Heart left ventricle (tissue), 16 donors: ENCODE results near the gene SLAMF8. TPM values are rescaled to one million over a fixed set of nuclear protein-coding genes. Genes with fewer than 3 reads are reported as not detected.

Source experiments
- ATAC-seq, 4 donors: fragments of 200-7000 bp; cut with Tn5 transposase; one replicate each; pipeline ENCODE4 v1.9.1; 2020 to 2022; ENCODE audit warnings: moderate library complexity in 4 of 4, mild to moderate bottlenecking in 3 of 4, moderate number of reproducible peaks in 1 of 4
- DNase-seq, 5 donors: peaks; one replicate each; pipeline ENCODE4 v3.0.0-alpha.2; 2020
- H3K27ac ChIP-seq, 12 donors: fragments of 200-600 bp; sonication (generic) in 4 of 12; one replicate each; pipeline versions ENCODE4 v1.5.0 to v1.8.0; 2016 to 2022; ENCODE audit warnings: mild to moderate bottlenecking in 2 of 12
- H3K27me3 ChIP-seq, 9 donors: fragments of 200-600 bp; sonication (generic) in 2 of 9; one replicate each; pipeline versions ENCODE4 v1.5.1 to v1.8.0; 2016 to 2022; ENCODE audit warnings: mild to moderate bottlenecking in 3 of 9
- H3K36me3 ChIP-seq, 9 donors: fragments of 200-600 bp; sonication (generic) in 2 of 9; one replicate each; pipeline versions ENCODE4 v1.5.0 to v1.8.0; 2018 to 2022; ENCODE audit warnings: mild to moderate bottlenecking in 2 of 9
- H3K4me1 ChIP-seq, 12 donors: fragments of 200-600 bp; sonication (generic) in 4 of 12; one replicate each; pipeline versions ENCODE4 v1.5.0 to v1.8.0; 2016 to 2022; ENCODE audit warnings: mild to moderate bottlenecking in 3 of 12
- H3K4me3 ChIP-seq, 12 donors: fragments of 200-600 bp; sonication (generic) in 4 of 12; one replicate each; pipeline versions ENCODE4 v1.5.0 to v1.8.0; 2017 to 2022; ENCODE audit warnings: mild to moderate bottlenecking in 9 of 12, moderate library complexity in 4 of 12
- H3K9me3 ChIP-seq, 12 donors: fragments of 200-600 bp; sonication (generic) in 4 of 12; one replicate each; pipeline versions ENCODE4 v1.5.0 to v1.8.0; 2016 to 2022; ENCODE audit warnings: mild to moderate bottlenecking in 1 of 12
- POLR2A ChIP-seq, 2 donors: fragments of 450-650 bp; IDR thresholded peaks; one replicate each; pipeline ENCODE4 v1.6.1; 2017; ENCODE audit warnings: antibody characterized with exemption in 2 of 2, mild to moderate bottlenecking in 2 of 2, moderate library complexity in 2 of 2
- WGBS, 4 donors: extraction: QIAGEN DNeasy Blood & Tissue Kit in 2 of 4; methylation state at CpG; one replicate each; pipeline versions ENCODE4 v1.1.5 to v1.1.7; 2013 to 2018; 5-methylcytosine and 5-hydroxymethylcytosine counted together
- intact Hi-C, 10 donors: fragments of 100-400 bp; cut with DNase I; formaldehyde crosslinking; loops; one replicate each; pipeline versions ENCODE4 v1.11.1 to v1.14.2; 2022
- polyA plus RNA-seq, 2 donors: library from polyadenylated mRNA; stranded (reverse); fragments of 200-250 nt; gene quantifications; one replicate each; pipeline ENCODE4 v1.2.3, GENCODE V29; 2013
- total RNA-seq, 9 donors: library from RNA; depleted of rRNA in 2 of 9; stranded (reverse); fragments of >200 nt in 2 of 9; fragmentation: NEBNext Ultra II Directional in 3 of 9; extraction: Animal tissue kit (Norgen Biotek cat#: 25700) in 3 of 9; gene quantifications; one replicate each; pipeline versions ENCODE4 v1.1.0 to v1.2.4, GENCODE V29; 2016 to 2023
- TF ChIP-seq, protein P1 (sequence below), 12 donors: fragments of 200-600 bp; sonication (generic) in 4 of 12; IDR thresholded peaks; one replicate each; pipeline versions ENCODE4 v1.5.0 to v1.8.0; 2018 to 2022; ENCODE audit warnings: antibody characterized with exemption in 12 of 12, mild to moderate bottlenecking in 5 of 12
- donor health status: ischemic (EF 13 %, LVEDD 7.1; RV severe dilation, severe dysfunction).
- donor health status: healthy with polysubstance abuse.
- donor health status: DM: no; HTN: yes; CAD: no.
- donor health status: DM: no; HTN: no; CAD: no.
- donor health status: ischemic (EF 25% LVEDD 6.9; RV normal size, moderate dysfunction).
- donor health status: ischemic (EF 25% LVEDD 5.7; RV mildly dilated, moderate dysfunction).
- donor health status: healthy.
- donor health status: DM: yes; HTN: yes; CAD: no.
- donor health status: ischemic (EF 35%, LVEDD 5.7; RV mildly dilated, moderate dysfunction).
- donor health status: nonischemic (EF 11% LVEDD 7.7; RV severe dilation, severe dysfunction).
- donor health status: DM: yes; HTN: yes; CAD: no.
- donor health status: PGD.
- donor health status: ischemic (EF 29% LVEDD 5.4; RV normal size, mild dysfunction).
- donor health status: nonischemic (EF 23%, LVEDD 6.1; RV moderate dilation, normal function).

Gene SLAMF8
- total and polyA plus RNA-seq, 11 donors: 0.50 to 44.9 (median 1.5) TPM

DNA sequence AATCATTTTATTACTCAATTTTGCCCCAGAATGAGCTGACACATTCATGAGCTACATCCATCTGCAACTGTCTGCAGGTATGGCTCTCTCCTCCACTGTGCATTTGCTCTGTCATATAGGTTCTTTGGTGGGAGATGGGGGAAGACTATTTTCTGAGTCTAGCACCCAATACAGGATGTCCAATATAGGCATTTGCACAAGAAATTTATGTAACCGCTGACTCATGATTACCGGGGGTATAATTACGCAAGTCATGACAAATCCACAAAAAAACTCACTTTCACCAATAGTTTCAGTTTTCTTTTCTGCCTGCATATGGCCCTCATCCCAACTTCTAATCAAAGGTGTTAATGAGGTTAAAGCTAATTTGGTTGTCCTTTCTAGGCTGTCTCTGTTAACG lies 53.3 kb downstream of the SLAMF8 start:
- ATAC-seq (no peak), DNase-seq (no peak)
- Histone ChIP-seq H3K4me3 (no peak overlapping the region), H3K27me3 (no peaks in the 10 kb centered on the region), H3K4me1 (peaks cover 0 to 36% (median 0%) of the 10 kb centered on the region in 12 donors), H3K9me3 (no peaks in the 10 kb centered on the region), H3K36me3 (no peaks in the 10 kb centered on the region), H3K27ac (peak overlapping the region in 1 of 12 donors; percentile 2)
- intact Hi-C loops: loop anchor here in 1 of 10 donors (10.0 kb wide), 1 partner anchor 665 kb away; no protein-coding TSS in a partner anchor
- 89 to 97% (median 91%) methylated on average over 4 of the region's 4 CpGs for WGBS, 4 donors
- no peak for TF ChIP-seq POLR2A (IDR thresholded peaks at IDR 0.05)
- TF ChIP-seq, protein P1, sequence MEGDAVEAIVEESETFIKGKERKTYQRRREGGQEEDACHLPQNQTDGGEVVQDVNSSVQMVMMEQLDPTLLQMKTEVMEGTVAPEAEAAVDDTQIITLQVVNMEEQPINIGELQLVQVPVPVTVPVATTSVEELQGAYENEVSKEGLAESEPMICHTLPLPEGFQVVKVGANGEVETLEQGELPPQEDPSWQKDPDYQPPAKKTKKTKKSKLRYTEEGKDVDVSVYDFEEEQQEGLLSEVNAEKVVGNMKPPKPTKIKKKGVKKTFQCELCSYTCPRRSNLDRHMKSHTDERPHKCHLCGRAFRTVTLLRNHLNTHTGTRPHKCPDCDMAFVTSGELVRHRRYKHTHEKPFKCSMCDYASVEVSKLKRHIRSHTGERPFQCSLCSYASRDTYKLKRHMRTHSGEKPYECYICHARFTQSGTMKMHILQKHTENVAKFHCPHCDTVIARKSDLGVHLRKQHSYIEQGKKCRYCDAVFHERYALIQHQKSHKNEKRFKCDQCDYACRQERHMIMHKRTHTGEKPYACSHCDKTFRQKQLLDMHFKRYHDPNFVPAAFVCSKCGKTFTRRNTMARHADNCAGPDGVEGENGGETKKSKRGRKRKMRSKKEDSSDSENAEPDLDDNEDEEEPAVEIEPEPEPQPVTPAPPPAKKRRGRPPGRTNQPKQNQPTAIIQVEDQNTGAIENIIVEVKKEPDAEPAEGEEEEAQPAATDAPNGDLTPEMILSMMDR (IDR thresholded peaks at IDR 0.05): no peak

DNA sequence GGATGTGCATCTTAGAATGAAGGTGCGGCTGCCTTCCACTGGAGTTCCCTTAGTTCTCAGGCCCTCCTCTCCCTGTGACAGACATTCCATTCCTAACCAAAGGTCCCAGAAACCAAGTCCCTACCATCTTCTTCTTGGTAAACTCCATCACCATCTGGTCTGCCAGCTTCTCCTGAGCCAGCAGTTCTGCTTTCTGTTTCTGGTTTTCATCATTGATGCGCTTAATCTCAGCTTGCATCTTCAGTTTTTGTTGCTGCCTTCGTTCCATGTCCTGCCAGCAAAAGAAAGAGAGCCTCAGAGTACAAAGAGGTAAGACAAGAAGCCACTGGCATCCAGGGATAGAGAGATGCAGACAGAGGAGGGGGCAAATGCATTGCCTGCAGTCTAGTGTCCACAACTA lies 53.8 kb downstream of the SLAMF8 start:
- TF ChIP-seq, protein P1 (IDR thresholded peaks at IDR 0.05): no peak
- no peak for TF ChIP-seq POLR2A (IDR thresholded peaks at IDR 0.05)
- Histone ChIP-seq H3K27me3 (no peaks in the 10 kb centered on the region), H3K9me3 (no peaks in the 10 kb centered on the region), H3K4me1 (peaks cover 0 to 36% (median 0%) of the 10 kb centered on the region in 12 donors), H3K4me3 (no peak overlapping the region), H3K36me3 (no peaks in the 10 kb centered on the region), H3K27ac (peak overlapping the region in 1 of 12 donors; percentile 2)
- intact Hi-C loops: loop anchor here in 1 of 10 donors (10.0 kb wide), 1 partner anchor 666 kb away; no protein-coding TSS in a partner anchor
- no peak for DNase-seq
- ATAC-seq: no peak
- WGBS, 4 donors: 91 to 95% (median 93%) methylated on average over 3 of the region's 3 CpGs

DNA sequence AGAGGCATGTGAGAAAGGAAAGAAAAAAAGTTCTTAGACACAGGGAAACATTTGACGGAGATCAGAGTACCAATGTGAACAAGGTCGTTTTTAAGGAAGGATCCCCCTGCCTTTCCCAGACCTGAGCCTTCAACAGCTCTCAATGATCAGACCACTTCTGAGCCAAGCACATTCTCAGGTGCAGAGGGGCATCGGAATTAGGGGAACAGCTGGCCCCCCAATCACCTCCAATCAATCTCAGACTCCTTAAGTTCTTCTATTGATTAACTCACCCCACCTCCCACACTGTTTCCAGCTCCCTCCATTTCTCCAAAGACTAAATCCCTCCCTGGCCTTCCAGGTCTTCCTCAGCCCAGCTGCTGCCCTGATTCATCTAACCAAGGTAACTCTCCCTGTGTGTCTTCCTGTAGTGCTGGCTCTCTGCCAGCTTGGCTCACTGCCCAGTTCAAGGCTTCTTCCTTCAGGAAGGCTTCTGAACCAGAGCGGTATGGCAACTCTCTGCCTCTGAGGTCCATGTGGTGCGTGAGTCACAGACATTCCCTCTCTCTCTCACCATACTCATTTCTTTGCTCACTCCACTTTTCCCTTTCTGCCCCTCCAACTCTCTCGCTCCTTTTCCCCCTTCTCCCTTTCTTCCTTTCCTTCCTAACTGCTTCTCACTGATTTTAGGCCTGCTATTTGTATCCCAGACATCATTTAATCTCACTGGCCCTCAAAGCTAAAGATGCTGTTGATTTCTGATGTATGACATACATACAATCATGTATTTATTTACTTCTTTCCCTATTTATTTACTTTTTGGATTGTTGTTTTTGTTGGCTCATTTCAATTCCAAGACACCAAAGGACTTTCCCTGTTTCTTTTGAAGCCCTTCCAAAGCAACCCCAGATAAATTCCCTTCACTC lies 55.2 kb downstream of the SLAMF8 start:
- DNase-seq (peak in 4 of 5 donors; percentile 44 to 82 (median 56)), ATAC-seq (peak in 3 of 4 donors; percentile 34 to 60 (median 49))
- Histone ChIP-seq H3K9me3 (no peaks in the 10 kb centered on the region), H3K27me3 (no peaks in the 10 kb centered on the region), H3K4me3 (no peak overlapping the region), H3K36me3 (no peaks in the 10 kb centered on the region), H3K4me1 (peaks cover 0 to 36% (median 0%) of the 10 kb centered on the region in 12 donors), H3K27ac (no peak overlapping the region)
- WGBS, 4 donors: 60 to 65% (median 61%) methylated on average over 6 of the region's 6 CpGs
- TF ChIP-seq, protein P1 (IDR thresholded peaks at IDR 0.05): no peak
- no peak for TF ChIP-seq POLR2A (IDR thresholded peaks at IDR 0.05)
- intact Hi-C loops: loop anchor here in 1 of 10 donors (10.0 kb wide), 1 partner anchor 667 kb away; no protein-coding TSS in a partner anchor

DNA sequence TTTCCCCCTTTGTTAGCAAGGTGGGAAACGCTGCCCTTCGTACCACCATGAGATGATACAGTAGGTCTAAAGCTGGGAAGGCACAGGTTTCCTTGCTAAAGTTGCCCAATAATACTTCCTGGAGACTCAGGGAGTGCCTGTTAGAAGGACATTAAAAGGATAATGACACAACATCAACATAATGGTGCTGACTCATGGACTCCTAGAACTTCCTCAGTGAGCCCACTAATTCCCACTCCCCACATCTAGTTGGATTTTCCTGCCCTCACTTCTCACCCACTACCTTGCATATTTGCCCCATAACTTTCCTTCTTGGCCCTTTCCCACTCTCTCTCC lies 55.8 kb downstream of the SLAMF8 start:
- Histone ChIP-seq H3K4me3 (no peak overlapping the region), H3K4me1 (peaks cover 0 to 36% (median 0%) of the 10 kb centered on the region in 12 donors), H3K9me3 (no peaks in the 10 kb centered on the region), H3K27ac (no peak overlapping the region), H3K27me3 (no peaks in the 10 kb centered on the region), H3K36me3 (no peaks in the 10 kb centered on the region)
- no peak for TF ChIP-seq POLR2A (IDR thresholded peaks at IDR 0.05)
- TF ChIP-seq, protein P1 (IDR thresholded peaks at IDR 0.05): no peak
- DNase-seq (no peak), ATAC-seq (no peak)
- 79 to 89% (median 87%) methylated on average over 2 of the region's 2 CpGs for WGBS, 4 donors
- intact Hi-C loops: loop anchor here in 1 of 10 donors (10.0 kb wide), 1 partner anchor 668 kb away; no protein-coding TSS in a partner anchor
